A673 (cell line): Measurements from ENCODE around the gene DUSP8. TPM values are rescaled to one million over a fixed set of nuclear protein-coding genes. Genes with fewer than 3 reads are reported as not detected.

Source experiments
- BruUV-seq: library from RNA; stranded (reverse); fragments of 400-500 nt; replicated peaks from 2 replicates; lab custom pipeline; 2021; lab: Mats Ljungman, UMichigan
- CTCF ChIA-PET: fragments of 300-600 bp; sonication (Branson Sonifier 250); formaldehyde crosslinking; loops from one replicate; lab custom pipeline; 2022; ENCODE audit warnings: antibody characterized with exemption; lab: Charles Lee
- POLR2A ChIA-PET: fragments of 300-600 bp; sonication (Branson Sonifier 250); formaldehyde crosslinking; loops from one replicate; lab custom pipeline; 2022; ENCODE audit warnings: antibody characterized with exemption; ENCODE audit not compliant: low non-redundant PET; lab: Charles Lee
- DNase-seq: peaks from one replicate; pipeline ENCODE4 v3.0.0-alpha.2; 2015; ENCODE audit warnings: low spot score
- H3K27ac ChIP-seq: fragments of 200-600 bp; sonication (generic); 2 replicates; pipeline ENCODE4 v1.5.1; 2016; ENCODE audit warnings: mixed run types, low read depth, mild to moderate bottlenecking, mixed read lengths, antibody characterized with exemption, low read length; ENCODE audit not compliant: poor library complexity, severe bottlenecking
- H3K27me3 ChIP-seq: fragments of 200-600 bp; sonication (generic); replicated peaks from 2 replicates; pipeline ENCODE4 v1.6.1; 2017; ENCODE audit warnings: mixed run types, low read depth, mild to moderate bottlenecking, mixed read lengths, antibody characterized with exemption, low read length; ENCODE audit not compliant: insufficient read depth, poor library complexity
- H3K36me3 ChIP-seq: fragments of 200-600 bp; sonication (generic); 2 replicates; pipeline ENCODE4 v1.6.1; 2016; ENCODE audit warnings: mixed run types, mild to moderate bottlenecking, mixed read lengths, antibody characterized with exemption, low read length; ENCODE audit not compliant: insufficient read depth, poor library complexity, severe bottlenecking
- H3K4me1 ChIP-seq: fragments of 200-600 bp; sonication (generic); 2 replicates; pipeline ENCODE4 v1.6.1; 2017; ENCODE audit warnings: mixed run types, mild to moderate bottlenecking, mixed read lengths, antibody characterized with exemption, low read length; ENCODE audit not compliant: insufficient read depth, poor library complexity, severe bottlenecking
- H3K4me3 ChIP-seq: fragments of 200-600 bp; sonication (generic); 2 replicates; pipeline ENCODE4 v1.5.1; 2016; ENCODE audit warnings: low read depth, mixed run types, mild to moderate bottlenecking, mixed read lengths, low read length; ENCODE audit not compliant: poor library complexity, severe bottlenecking
- H3K9me3 ChIP-seq: fragments of 200-600 bp; sonication (generic); 2 replicates; pipeline ENCODE4 v1.6.1; 2016; ENCODE audit warnings: mixed run types, low read depth, mild to moderate bottlenecking, mixed read lengths, antibody characterized with exemption, low read length; ENCODE audit not compliant: poor library complexity, severe bottlenecking
- EZH2 ChIP-seq: fragments of 200-600 bp; sonication (generic); IDR thresholded peaks from 2 replicates; pipeline ENCODE4 v1.6.1; 2017; ENCODE audit warnings: borderline replicate concordance, low read depth, mild to moderate bottlenecking, mixed read lengths, antibody characterized with exemption, low read length; ENCODE audit not compliant: poor library complexity, severe bottlenecking
- intact Hi-C: fragments of 100-400 bp; cut with micrococcal nuclease; formaldehyde crosslinking; loops from one replicate; pipeline ENCODE4 v1.10.0; 2022; ENCODE audit not compliant: unreplicated experiment
- total RNA-seq: library from RNA; stranded (reverse); gene quantifications from 2 replicates; pipeline ENCODE4 v1.2.3, GENCODE V29; 2021
- TF ChIP-seq, protein P1 (sequence below): fragments of 300-800, 200-600 bp; sonication (generic); conservative IDR thresholded peaks from 2 replicates; pipeline ENCODE4 v1.5.1; 2017; ENCODE audit warnings: low read depth, mild to moderate bottlenecking, antibody characterized with exemption, low read length, moderate library complexity, mixed read lengths

DUSP8 gene
- total RNA-seq, 1 experiment from 2014 or later = 1.9 TPM

GRCh38 chr11:1530686-1531448 lies 41.2 kb downstream of the DUSP8 start:
- Histone ChIP-seq H3K9me3 (no peaks in the 10 kb centered on the region), H3K36me3 (no peaks in the 10 kb centered on the region), H3K4me1 (peaks cover 6% of the 10 kb centered on the region), H3K4me3 (no peak overlapping the region), H3K27ac (no peak overlapping the region), H3K27me3 (no peaks in the 10 kb centered on the region)
- intact Hi-C loops = no loop called here
- TF ChIP-seq EZH2 = no peak
- TF ChIP-seq, protein P1, sequence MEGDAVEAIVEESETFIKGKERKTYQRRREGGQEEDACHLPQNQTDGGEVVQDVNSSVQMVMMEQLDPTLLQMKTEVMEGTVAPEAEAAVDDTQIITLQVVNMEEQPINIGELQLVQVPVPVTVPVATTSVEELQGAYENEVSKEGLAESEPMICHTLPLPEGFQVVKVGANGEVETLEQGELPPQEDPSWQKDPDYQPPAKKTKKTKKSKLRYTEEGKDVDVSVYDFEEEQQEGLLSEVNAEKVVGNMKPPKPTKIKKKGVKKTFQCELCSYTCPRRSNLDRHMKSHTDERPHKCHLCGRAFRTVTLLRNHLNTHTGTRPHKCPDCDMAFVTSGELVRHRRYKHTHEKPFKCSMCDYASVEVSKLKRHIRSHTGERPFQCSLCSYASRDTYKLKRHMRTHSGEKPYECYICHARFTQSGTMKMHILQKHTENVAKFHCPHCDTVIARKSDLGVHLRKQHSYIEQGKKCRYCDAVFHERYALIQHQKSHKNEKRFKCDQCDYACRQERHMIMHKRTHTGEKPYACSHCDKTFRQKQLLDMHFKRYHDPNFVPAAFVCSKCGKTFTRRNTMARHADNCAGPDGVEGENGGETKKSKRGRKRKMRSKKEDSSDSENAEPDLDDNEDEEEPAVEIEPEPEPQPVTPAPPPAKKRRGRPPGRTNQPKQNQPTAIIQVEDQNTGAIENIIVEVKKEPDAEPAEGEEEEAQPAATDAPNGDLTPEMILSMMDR = no peak
- POLR2A ChIA-PET = no interaction called here
- DNase-seq = no peak
- CTCF ChIA-PET = no interaction called here
- no TSS peak for BruUV-seq

DNA sequence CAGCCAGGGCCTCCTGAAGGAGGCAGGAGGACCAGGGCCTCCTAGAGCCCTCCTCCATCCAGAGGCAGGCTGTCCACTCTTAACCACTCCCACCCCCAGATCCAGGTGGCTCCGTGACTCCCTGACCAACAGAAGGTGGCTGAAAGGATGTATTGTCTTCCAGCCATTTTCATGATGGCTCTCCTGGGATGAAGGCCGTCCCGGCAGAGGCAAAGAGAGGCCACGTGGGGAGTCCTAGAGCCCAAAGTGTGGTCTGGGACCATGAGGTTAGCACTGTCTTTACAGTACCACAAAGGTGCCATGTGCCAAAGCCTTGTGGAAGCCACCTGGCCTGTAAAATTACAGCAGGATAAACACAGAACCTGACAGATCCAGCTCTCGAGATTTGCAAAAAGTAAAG lies 42.3 kb downstream of the DUSP8 start:
- intact Hi-C loops = no loop called here
- H3K4me1 ChIP-seq = peaks cover 6% of the 10 kb centered on the region
- BruUV-seq = no TSS peak
- POLR2A ChIA-PET = no interaction called here
- DNase-seq = no peak
- H3K4me3 ChIP-seq = no peak overlapping the region
- TF ChIP-seq, protein P1 = no peak
- TF ChIP-seq EZH2 = no peak
- H3K9me3 ChIP-seq = no peaks in the 10 kb centered on the region
- CTCF ChIA-PET = no interaction called here
- no peaks in the 10 kb centered on the region for H3K36me3 ChIP-seq
- no peaks in the 10 kb centered on the region for H3K27me3 ChIP-seq
- no peak overlapping the region for H3K27ac ChIP-seq

DNA sequence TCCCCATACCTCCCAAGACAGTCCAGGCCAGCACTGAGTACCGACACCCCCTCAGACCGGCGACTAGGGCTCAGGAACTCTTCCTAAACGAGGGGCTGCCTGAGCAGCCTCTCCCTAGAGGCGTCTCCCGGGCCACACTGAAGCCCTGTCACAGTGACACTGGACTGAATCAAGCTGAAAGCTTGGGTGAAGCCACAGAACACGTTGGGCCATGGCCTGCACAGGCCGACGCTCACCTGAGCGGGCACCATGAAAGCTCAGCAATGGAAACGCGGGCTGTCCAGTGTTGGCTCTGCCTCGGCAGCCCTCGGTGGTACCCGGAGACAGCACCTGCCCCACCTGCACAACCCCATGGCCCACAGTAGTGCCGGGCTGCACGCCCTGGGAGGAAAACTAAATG lies 42.8 kb downstream of the DUSP8 start:
- TF ChIP-seq, protein P1 = no peak
- no peak overlapping the region for H3K27ac ChIP-seq
- ChIA-PET POLR2A (no interaction called here), CTCF (no interaction called here)
- no TSS peak for BruUV-seq
- no peaks in the 10 kb centered on the region for H3K27me3 ChIP-seq
- no peak for DNase-seq
- H3K4me3 ChIP-seq = no peak overlapping the region
- intact Hi-C loops = no loop called here
- no peaks in the 10 kb centered on the region for H3K9me3 ChIP-seq
- no peaks in the 10 kb centered on the region for H3K36me3 ChIP-seq
- peaks cover 6% of the 10 kb centered on the region for H3K4me1 ChIP-seq
